Measurements from ENCODE around the gene TM4SF4.
"Not testable (repeated sequence)": the region's sequence is repeated elsewhere in the genome, so short reads cannot be mapped to it uniquely, and the experiment has no call there.

TM4SF4 gene

GRCh38 chr3:149474250-149474817 is at the start of gene TM4SF4:
Gene TM4SF4, plus strand, starts transcription at chr3:149474697. Its CDS starts 181 bp downstream, at chr3:149474878.
- no peak for DNase-seq (ENCODE audit: low read depth)

DNA sequence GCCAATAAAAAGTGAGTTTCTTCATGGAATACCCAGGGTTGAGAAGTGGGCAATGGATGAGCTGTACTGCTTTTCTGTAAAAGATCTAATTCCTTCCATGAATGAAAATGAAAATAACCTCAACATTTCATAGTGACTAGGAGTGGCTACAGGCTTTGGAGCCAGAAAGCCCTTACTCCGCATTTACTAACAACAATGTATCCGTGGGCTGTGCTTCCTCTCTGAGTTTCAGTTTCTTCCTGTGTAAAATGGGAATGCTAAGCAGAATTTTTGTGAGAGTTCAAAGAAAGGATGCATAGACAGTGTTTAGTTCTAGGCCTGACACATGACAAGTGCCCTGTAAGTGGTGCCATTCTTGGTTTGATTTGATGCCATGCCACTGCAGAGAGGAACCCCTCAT is 49.6 kb upstream of the TM4SF4 start:
- no peak for DNase-seq (ENCODE audit: low read depth)

DNA sequence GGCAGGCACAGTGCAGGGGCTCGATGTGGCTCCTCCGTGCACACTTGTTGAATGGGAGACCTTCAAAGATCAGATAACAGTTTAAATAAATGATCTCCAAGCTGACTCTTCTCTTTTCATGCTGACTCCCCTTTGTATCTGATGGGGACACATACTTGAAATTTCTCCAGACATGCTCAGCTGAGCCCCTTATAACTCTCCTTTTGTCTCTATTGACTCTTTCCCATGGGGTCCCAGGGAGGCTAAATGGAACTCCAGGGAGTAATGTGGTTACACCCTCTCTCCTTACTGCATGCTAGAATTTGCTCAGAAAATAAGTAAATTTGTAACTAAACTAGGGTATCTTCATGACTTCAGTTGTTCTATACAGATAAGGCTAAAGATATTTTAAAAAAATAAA is 48.2 kb upstream of the TM4SF4 start:
- DNase-seq (ENCODE audit: low read depth), result no peak

DNA sequence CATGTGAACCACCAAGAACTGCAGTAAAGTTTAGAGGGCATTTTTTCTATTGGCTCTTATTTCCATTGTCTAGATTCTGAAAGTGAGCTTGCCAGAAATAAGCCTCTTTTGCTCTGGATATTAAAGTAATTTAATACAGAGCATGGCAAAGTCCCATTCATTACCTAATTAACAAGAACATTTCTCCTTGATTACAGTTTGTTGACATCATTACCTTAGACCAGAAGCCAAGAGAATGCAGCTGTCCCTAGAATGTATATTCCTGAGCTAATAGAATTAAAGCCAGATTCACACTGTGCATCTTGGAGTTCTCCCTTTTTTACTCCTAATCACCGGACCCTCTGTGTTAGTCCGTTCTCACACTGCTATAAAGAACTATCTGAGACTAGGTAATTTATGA is 46.4 kb upstream of the TM4SF4 start:
- DNase-seq (ENCODE audit: low read depth), result no peak

DNA sequence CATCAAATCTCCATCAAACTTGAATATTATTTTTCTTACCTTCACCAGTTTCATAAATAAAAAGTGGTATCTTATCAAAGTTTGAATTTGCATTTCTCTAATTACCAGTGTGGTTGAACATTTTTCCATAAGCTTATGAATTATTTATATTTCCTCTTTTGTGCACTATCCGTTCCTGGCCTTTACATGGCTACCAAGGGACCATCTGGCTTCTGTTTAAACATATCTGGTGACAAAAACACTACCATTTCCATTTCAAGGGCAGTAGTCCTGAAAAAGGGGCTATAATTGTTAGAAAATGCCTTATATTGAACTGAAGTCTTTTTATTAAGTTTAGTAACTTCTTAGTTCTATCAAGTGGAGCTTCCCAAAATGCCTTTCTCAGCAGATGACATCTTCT is 44.3 kb upstream of the TM4SF4 start:
- no peak for DNase-seq (ENCODE audit: low read depth)

DNA sequence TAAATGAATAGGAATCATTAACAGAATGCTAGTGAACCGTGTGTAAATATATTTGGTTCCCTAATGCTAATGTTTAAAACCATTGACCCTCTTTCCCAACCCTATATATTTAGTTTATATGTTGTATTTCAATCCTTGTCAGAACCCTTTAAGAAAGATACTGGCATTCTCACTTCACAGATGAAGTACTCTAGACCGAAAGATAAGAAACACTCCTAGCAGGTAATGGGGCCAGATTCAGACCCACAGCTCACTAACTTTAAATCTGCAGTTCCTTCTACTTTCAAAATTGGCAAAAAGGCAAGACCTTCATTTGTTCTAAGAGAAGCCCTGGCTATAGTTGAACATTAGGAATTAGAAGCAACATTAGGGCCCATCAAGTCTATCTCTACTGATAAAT is 42.3 kb upstream of the TM4SF4 start:
- DNase-seq (ENCODE audit: low read depth), result no peak

DNA sequence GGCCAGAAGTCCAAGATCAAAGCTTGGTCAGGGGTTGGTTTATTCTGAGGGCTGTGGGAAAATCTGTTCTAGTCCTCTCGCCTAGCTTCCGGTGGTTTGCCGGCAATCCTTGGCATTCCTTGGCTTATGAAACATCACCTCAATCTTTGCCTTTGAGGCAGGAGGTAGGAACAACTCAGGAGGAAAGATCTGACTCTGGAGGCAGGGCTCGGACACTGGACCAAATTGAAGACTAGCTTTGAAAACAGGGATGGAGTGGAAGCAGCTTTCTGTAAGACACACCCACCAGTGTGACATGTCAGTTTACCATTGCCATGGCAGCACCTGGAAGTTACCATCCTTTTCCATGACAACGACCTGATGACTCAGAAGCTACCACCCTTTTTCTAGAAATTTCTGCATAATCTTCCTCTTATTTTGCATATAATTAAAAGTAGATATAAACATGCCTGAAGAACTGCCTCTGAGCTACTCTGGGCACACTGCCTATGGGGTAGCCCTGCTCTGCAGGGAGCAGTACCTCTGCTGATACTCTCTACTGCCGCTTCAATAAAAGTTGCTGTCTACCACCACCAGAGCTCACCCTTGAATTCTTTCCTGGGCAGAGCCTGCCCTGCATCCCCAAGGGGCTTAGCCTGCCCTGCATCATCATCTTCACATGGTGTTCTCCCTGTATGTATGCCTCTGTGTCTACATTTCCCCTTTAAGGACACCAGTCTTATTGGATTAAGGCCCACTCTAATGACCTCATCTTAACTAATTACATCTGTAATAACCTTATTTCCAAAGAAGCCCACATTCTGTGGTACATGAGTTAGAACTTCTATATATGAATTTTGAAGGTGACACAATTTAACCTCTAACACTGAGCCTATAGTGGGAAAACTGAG is 38.3 kb upstream of the TM4SF4 start:
- DNase-seq (ENCODE audit: low read depth), result no peak

DNA sequence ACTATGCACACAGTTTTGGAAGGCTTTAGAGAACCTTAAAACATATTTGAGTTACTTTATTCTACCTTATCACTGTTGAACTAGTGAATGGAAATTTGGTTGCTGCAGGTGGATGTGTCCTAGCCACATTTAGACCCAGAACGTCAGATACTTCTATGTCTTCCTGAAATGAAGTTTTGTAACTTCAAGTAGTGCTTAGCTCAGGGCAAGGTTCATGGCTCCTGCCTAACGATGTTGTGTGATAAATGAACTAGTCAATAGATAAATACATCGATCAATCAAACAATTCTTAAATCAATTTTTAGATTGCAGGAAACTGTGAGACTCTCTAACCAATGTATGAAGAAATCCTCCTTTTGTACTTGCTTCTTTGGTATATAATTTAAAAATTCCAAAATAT is 37.2 kb upstream of the TM4SF4 start:
- DNase-seq (ENCODE audit: low read depth), result no peak

DNA sequence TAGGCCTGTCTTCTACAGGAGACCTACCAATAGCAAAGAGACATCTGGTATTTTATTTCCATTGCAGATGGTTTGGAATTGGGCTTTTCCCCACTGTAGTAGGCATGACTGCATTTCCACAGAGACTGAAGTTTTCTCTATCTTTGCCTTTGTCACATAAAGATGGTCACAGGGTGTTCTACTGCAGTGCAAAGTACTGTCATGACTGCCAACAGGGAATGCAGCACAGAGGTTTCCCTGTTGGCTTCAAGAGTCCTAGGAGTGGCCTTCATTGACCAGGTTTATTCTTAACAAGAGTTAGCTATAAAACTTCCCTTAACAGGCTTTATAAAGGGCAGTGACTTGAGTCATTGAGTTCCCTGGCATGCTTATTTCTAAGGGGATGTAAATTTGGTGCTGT is 36.8 kb upstream of the TM4SF4 start:
- no peak for DNase-seq (ENCODE audit: low read depth)

- DNase-seq (ENCODE audit: low read depth), result no peak
Measured at GRCh38 chr3:149438981-149439380, 35.5 kb upstream of the TM4SF4 start.

- no peak for DNase-seq (ENCODE audit: low read depth)
Measured at GRCh38 chr3:149441642-149442041, 32.9 kb upstream of the TM4SF4 start.

GRCh38 chr3:149442043-149442442 is 32.5 kb upstream of the TM4SF4 start:
- no peak for DNase-seq (ENCODE audit: low read depth)

DNA sequence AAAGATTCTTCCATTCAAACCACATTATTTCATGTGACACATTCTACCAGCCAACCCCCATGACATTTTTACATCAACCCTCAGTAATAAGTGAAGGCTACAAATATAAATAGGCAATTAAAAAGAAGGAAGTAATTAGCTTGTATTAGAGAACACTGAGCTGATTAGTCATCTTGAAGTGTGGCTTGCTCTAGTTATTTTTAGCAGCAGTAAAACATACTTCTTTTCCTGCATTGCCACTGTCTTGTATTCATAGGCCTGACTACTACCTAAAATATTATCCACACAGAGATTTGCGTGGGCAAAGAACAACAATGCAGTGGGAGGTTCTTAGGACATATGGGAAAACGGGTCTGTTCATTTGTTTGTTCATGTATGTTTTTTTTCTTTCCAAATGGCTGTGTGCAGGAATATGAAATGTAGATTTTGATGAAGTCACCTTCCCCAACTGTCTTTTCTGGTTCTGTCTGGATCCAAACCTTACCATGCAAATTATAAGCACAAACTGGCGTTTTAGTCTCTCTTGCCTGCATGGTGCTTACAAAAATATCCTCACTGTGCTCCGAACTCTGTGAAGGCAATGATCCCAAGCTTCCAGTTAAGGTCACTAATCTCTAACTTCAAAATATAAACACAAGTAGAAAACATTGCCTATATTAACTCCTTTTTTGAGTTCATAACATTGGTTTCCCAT is 31.5 kb upstream of the TM4SF4 start:
- DNase-seq (ENCODE audit: low read depth), result no peak

GRCh38 chr3:149443545-149443912 is 31.0 kb upstream of the TM4SF4 start:
- DNase-seq (ENCODE audit: low read depth), result no peak

DNA sequence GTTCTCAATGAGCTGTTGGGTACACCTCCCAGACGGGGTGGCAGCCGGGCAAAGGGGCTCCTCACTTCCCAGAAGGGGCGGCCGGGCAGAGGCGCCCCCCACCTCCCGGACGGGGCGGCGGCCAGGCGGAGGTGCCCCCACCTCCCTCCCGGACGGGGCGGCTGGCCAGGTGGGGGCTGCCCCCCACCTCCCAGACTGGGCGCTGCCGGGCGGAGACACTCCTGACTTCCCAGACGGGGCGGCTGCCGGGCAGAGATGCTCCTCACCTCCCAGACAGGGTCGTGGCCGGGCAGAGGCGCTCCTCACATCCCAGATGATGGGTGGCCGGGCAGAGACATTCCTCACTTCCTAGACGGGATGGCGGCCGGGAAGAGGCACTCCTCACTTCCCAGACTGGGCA is 29.6 kb upstream of the TM4SF4 start:
- DNase-seq (ENCODE audit: low read depth), result not testable (repeated sequence)

GRCh38 chr3:149448331-149448831 is 26.1 kb upstream of the TM4SF4 start:
- no peak for DNase-seq (ENCODE audit: low read depth)

GRCh38 chr3:149449182-149449581 is 25.3 kb upstream of the TM4SF4 start:
- DNase-seq (ENCODE audit: low read depth), result no peak

DNA sequence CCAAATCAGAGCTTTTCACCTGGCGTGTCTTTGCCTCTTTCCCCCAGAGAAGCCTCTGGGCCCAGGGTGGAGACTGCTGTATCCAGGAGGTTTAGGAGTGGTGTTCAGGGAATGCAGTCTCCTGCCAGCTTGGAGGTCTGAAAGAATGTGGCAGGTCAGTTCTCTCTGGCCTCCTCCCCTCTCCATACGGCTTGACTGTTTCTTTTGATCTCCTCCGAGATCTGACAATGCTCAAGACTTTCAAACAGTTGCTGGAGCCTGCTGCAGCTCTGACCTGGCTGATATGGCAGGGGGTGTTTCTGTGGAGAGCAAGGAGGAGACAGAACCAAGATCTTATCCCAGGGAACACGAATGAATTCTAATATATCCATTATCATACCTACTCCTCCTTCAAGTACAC is 24.7 kb upstream of the TM4SF4 start:
- DNase-seq (ENCODE audit: low read depth), result no peak

DNA sequence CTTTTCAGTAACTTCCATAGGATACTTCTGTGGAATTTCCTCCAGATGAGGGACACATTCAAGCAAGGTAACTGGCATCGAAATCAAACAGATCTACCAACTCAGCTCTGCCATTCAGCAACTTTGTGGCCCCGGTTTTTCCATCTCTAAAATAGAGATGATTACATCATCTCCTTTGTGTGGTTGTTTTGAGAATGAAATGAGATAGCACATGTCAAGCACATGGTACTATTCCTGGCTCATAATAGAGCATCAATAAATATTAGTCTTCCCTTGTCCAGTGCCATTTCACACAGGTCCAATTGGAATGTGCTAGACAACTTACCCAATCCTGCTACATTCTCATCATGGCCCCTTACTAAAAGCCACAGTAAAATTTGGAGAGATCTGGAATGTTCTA is 24.2 kb upstream of the TM4SF4 start:
- DNase-seq (ENCODE audit: low read depth), result no peak

GRCh38 chr3:149452036-149452435 is 22.5 kb upstream of the TM4SF4 start:
- DNase-seq (ENCODE audit: low read depth), result no peak

DNA sequence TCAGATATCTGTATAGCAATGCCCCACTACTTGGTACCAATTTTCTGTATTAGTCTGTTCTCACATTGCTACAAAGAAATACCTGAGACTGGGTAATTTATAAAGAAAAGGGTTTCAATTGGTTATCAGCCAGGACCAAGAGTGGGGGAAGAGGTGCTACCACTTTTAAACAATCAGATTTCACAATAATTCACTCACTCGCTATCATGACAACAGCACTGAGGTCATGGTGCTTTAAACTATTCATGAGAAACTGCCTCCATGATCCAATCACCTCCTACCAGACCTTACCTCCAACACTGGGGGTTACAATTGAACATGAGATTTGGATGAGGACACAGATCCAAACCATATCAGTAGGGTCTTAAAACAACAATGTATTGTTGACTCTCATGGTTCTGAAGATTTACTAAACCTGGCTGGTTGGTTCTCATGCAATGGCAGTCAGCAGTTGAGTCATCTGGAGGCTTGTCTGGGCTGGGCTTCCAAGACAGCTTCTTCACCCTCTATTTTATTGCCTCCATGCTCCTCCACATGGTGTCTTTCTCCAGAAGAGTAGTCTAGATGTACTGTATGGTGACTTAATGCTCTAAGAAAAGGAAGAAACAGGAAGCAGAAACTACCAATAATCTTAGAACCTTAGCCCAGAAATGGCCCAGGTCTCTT is 21.2 kb upstream of the TM4SF4 start:
- DNase-seq (ENCODE audit: low read depth), result no peak

- DNase-seq (ENCODE audit: low read depth), result no peak
Measured at GRCh38 chr3:149454746-149455145, 19.8 kb upstream of the TM4SF4 start.

DNA sequence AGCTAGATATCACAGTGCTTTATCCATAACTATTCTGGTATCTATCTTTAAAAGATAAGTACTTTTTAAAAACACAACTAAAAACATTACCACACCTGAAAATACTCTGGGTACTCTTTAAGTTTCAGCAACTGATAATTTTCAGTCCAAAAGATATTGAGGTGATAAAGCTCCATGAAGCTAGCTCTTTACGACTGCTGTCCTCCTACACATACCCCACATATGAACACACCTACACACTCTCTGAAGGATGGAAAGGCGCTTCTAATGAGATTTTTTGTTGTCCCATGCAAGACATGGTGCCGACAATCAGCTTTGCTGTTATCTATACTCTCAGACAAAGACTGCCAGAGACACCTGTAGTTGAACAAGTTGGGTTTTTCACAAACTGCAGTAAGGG is 19.1 kb upstream of the TM4SF4 start:
- DNase-seq (ENCODE audit: low read depth), result no peak

Data from stimulated activated CD8-positive, alpha-beta memory T cell treated with anti-CD3 and anti-CD28 coated beads, Interleukin-12 subunit alpha, Interleukin-12 subunit beta, amount 100 ng/mL, for 1 hour (primary cell).